ENCODE measurements around the gene KRTAP4-6. TPM values are rescaled to one million over a fixed set of nuclear protein-coding genes. Genes with fewer than 3 reads are reported as not detected.
"Not testable (repeated sequence)": the region's sequence is repeated elsewhere in the genome, so short reads cannot be mapped to it uniquely, and the experiment has no call there.

The KRTAP4-6 gene
- total RNA-seq, result not detected
- long read RNA-seq, result 0 reads

GRCh38 chr17:41140360-41141131 lies at the start of gene KRTAP4-6:
Gene KRTAP4-6 (minus strand): TSS chr17:41140544. CDS start chr17:41140487, 57 bp downstream.
- Histone ChIP-seq H3K36me3 (no peaks in the 10 kb centered on the region), H3K27ac (no peak within 1 kb of the TSS), H3K4me3 (no peak within 1 kb of the TSS), H3K4me1 (no peaks in the 10 kb centered on the region), H3K27me3 (ENCODE audit: low read depth) (no peaks in the 10 kb centered on the region), H3K9me3 (peaks cover 14% of the 10 kb centered on the region)
- ATAC-seq (no peak), DNase-seq (no peak)
- no peak for TF ChIP-seq CTCF (IDR thresholded peaks at IDR 0.05)
- intact Hi-C loops (cut with DNase I), result no loop called here

- DNase-seq; H3K27ac ChIP-seq; H3K27me3 ChIP-seq (ENCODE audit: low read depth); ATAC-seq; intact Hi-C loops (cut with DNase I); H3K36me3 ChIP-seq; H3K4me1 ChIP-seq; H3K9me3 ChIP-seq; H3K4me3 ChIP-seq: not testable (repeated sequence)
Measured at GRCh38 chr17:41189837-41190318, 49.5 kb upstream of the KRTAP4-6 start, which contains the start of gene KRTAP9-1. Gene KRTAP9-1 (plus strand): TSS chr17:41189887. CDS start chr17:41189887, 0 bp downstream.

- Histone ChIP-seq H3K36me3 (no peaks in the 10 kb centered on the region), H3K9me3 (no peaks in the 10 kb centered on the region), H3K4me1 (no peaks in the 10 kb centered on the region), H3K27ac (no peak overlapping the region), H3K27me3 (ENCODE audit: low read depth) (peaks cover 7% of the 10 kb centered on the region), H3K4me3 (no peak overlapping the region)
- intact Hi-C loops (cut with DNase I), result no loop called here
- DNase-seq (no peak), ATAC-seq (no peak)
- TF ChIP-seq CTCF (IDR thresholded peaks at IDR 0.05), result no peak
Measured at GRCh38 chr17:41186872-41187271, 46.5 kb upstream of the KRTAP4-6 start.

GRCh38 chr17:41185001-41185400 lies 44.7 kb upstream of the KRTAP4-6 start:
- Histone ChIP-seq H3K4me1 (no peaks in the 10 kb centered on the region), H3K4me3 (no peak overlapping the region), H3K9me3 (no peaks in the 10 kb centered on the region), H3K27me3 (ENCODE audit: low read depth) (peaks cover 1% of the 10 kb centered on the region), H3K36me3 (no peaks in the 10 kb centered on the region), H3K27ac (no peak overlapping the region)
- ATAC-seq (no peak), DNase-seq (no peak)
- intact Hi-C loops (cut with DNase I), result no loop called here
- TF ChIP-seq CTCF (IDR thresholded peaks at IDR 0.05), result no peak

- TF ChIP-seq CTCF (IDR thresholded peaks at IDR 0.05), result no peak
- intact Hi-C loops (cut with DNase I), result no loop called here
- H3K27ac ChIP-seq, result no peak within 1 kb of the TSS
- H3K4me1 ChIP-seq, result no peaks in the 10 kb centered on the region
- no peak within 1 kb of the TSS for H3K4me3 ChIP-seq
- H3K36me3 ChIP-seq, result no peaks in the 10 kb centered on the region
- ATAC-seq, result no peak
- H3K27me3 ChIP-seq (ENCODE audit: low read depth), result no peaks in the 10 kb centered on the region
- no peaks in the 10 kb centered on the region for H3K9me3 ChIP-seq
- peak; percentile 37 for DNase-seq
Measured at GRCh38 chr17:41184480-41184961, 44.2 kb upstream of the KRTAP4-6 start, which contains the start of gene KRTAP4-1. Gene KRTAP4-1 (minus strand): TSS chr17:41184911. CDS start chr17:41184854, 57 bp downstream.
